SJCRH30 (cell line): Measurements from ENCODE around the gene ZNF638. TPM values are rescaled to one million over a fixed set of nuclear protein-coding genes. Genes with fewer than 3 reads are reported as not detected.
"Not testable (repeated sequence)": the region's sequence is repeated elsewhere in the genome, so short reads cannot be mapped to it uniquely, and the experiment has no call there.

Experiments
- DNase-seq, 2 experiments: peaks; one replicate each; pipeline ENCODE4 v3.0.0-alpha.2; 2015 to 2020
- H3K27ac ChIP-seq: fragments of 250-450 bp; sonication (Bioruptor Pico); 2 replicates; pipeline ENCODE4 v1.5.1; 2020; ENCODE audit warnings: mild to moderate bottlenecking, moderate library complexity
- H3K27me3 ChIP-seq: fragments of 250-450 bp; sonication (Bioruptor Pico); 2 replicates; pipeline ENCODE4 v1.5.1; 2020; ENCODE audit warnings: mild to moderate bottlenecking, moderate library complexity
- H3K36me3 ChIP-seq: fragments of 250-450 bp; sonication (Bioruptor Pico); 2 replicates; pipeline ENCODE4 v1.5.1; 2020; ENCODE audit warnings: mild to moderate bottlenecking, moderate library complexity
- H3K4me1 ChIP-seq: fragments of 250-450 bp; sonication (Bioruptor Pico); 2 replicates; pipeline ENCODE4 v1.5.1; 2020; ENCODE audit warnings: mild to moderate bottlenecking, moderate library complexity
- H3K4me3 ChIP-seq: fragments of 250-450 bp; sonication (Bioruptor Pico); 2 replicates; pipeline ENCODE4 v1.5.1; 2020; ENCODE audit warnings: mild to moderate bottlenecking, moderate library complexity
- H3K9me3 ChIP-seq: fragments of 250-450 bp; sonication (Bioruptor Pico); replicated peaks from 2 replicates; pipeline ENCODE4 v1.5.1; 2020; ENCODE audit warnings: mild to moderate bottlenecking, moderate library complexity
- total RNA-seq: library from RNA; depleted of rRNA; stranded (reverse); fragments of >200 nt; shearing (Covaris generic); gene quantifications from 2 replicates; pipeline ENCODE4 v1.2.3, GENCODE V29; 2014

The ZNF638 gene
- total RNA-seq, 1 experiment from 2014 or later, result 197 TPM

DNA sequence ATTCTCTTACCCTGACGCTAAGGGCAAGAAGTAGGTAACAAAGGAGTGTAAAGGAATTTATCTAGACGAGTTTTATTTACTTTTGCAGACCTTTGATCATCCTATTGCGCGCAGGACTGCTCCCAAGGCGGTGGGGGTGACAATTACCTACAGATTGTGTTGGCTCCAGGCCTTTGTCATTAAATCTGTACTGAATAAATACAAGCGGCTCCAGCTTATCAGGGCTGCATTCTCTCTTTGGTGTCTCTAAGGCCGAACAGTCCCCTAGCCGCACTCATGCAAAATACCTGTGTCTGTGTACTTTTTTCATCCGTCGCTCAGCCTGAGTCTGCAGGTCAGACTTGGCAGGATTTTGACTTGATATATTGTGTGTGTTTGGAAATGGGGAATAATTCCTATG lies 63.9 kb downstream of the ZNF638 start:
- peaks cover 91% of the 10 kb centered on the region for H3K36me3 ChIP-seq

DNA sequence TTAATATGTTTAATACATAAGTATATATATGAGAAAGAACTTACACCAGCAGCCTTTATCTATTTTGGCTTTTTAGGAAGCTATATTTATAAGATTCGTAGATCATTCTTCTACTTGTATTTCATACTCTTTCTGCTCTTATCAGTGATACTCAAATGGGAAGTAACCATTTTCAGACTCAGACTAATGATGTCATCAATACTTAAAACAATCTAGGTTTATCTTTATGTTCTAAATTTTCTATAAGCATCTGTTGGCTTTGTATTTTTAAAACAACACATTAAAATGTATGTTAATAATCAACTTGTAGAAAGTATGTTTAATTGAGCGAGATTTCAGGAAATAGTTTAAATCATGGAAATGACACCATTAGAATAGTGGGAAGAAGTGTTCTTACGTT lies 70.8 kb downstream of the ZNF638 start:
- peaks cover 90% of the 10 kb centered on the region for H3K36me3 ChIP-seq
- H3K4me1 ChIP-seq, result no peaks in the 10 kb centered on the region
- DNase-seq, result no peak
- no peaks in the 10 kb centered on the region for H3K27me3 ChIP-seq
- H3K4me3 ChIP-seq, result no peak overlapping the region
- H3K27ac ChIP-seq, result no peak overlapping the region
- H3K9me3 ChIP-seq, result no peaks in the 10 kb centered on the region

More for the DNA sequence above, 63.9 kb downstream of the ZNF638 start:
- no peaks in the 10 kb centered on the region for H3K27me3 ChIP-seq
- no peaks in the 10 kb centered on the region for H3K9me3 ChIP-seq
- DNase-seq, result no peak
- no peaks in the 10 kb centered on the region for H3K4me1 ChIP-seq
- H3K4me3 ChIP-seq, result no peak overlapping the region
- no peak overlapping the region for H3K27ac ChIP-seq

DNA sequence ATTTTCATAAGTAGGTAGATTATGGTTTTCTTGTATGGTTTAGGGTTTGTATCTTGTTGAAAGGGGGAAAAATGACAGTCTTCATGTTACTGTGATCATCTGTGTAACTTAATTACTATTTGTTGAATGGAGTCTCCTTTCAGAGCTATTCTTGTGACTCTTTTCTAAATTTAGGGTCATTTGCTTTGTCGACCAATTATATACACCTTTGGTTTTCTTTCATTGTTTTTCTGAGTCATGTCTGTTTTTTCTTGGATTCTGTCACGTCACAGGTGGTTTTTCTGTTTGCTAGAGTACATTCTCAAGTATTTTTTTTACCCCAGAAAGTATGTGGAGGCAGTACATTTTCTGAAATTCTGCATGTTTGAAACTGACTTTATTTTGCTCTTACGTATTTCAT lies 78.0 kb downstream of the ZNF638 start:
- H3K4me1 ChIP-seq, result no peaks in the 10 kb centered on the region
- no peak overlapping the region for H3K27ac ChIP-seq
- H3K36me3 ChIP-seq, result peaks cover 58% of the 10 kb centered on the region
- DNase-seq, result no peak
- H3K4me3 ChIP-seq, result no peak overlapping the region
- H3K9me3 ChIP-seq, result no peaks in the 10 kb centered on the region
- H3K27me3 ChIP-seq, result no peaks in the 10 kb centered on the region

DNA sequence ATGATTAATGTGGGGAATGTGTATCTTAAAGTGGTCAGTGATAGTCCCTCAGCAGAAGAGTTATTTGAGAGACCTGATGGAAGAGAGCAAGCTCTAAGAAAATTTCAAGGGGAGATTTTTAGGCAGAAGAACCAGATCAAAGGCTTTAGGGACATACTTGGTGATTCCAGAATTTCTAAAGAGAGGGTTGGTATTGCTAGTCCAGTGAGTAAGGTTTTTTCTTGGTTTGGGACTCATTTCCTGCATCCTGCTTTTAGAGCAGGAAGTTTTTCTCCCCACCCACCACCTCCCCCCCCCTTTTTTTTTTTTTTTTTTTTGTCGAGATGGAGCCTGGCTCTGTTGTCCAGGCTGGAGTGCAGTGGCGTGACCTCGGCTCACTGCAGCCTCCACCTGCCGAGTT lies 79.1 kb downstream of the ZNF638 start:
- no peak for DNase-seq
- H3K27me3 ChIP-seq, result no peaks in the 10 kb centered on the region
- no peaks in the 10 kb centered on the region for H3K9me3 ChIP-seq
- H3K4me1 ChIP-seq, result no peaks in the 10 kb centered on the region
- H3K36me3 ChIP-seq, result peaks cover 48% of the 10 kb centered on the region
- H3K4me3 ChIP-seq, result no peak overlapping the region
- no peak overlapping the region for H3K27ac ChIP-seq

DNA sequence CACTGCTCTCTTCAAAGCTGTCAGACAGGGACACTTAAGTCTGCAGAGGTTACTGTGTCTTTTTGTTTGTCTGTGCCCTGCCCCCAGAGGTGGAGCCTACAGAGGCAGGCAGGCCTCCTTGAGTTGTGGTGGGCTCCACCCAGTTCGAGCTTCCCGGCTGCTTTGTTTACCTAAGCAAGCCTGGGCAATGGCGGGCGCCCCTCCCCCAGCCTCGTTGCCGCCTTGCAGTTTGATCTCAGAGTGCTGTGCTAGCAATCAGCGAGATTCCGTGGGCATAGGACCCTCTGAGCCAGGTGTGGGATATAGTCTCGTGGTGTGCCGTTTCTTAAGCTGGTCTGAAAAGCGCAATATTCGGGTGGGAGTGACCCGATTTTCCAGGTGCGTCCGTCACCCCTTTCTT lies 85.3 kb downstream of the ZNF638 start:
- H3K4me1 ChIP-seq, DNase-seq, H3K27me3 ChIP-seq, H3K9me3 ChIP-seq, H3K27ac ChIP-seq, H3K4me3 ChIP-seq: not testable (repeated sequence)
- peaks cover 27% of the 10 kb centered on the region for H3K36me3 ChIP-seq

DNA sequence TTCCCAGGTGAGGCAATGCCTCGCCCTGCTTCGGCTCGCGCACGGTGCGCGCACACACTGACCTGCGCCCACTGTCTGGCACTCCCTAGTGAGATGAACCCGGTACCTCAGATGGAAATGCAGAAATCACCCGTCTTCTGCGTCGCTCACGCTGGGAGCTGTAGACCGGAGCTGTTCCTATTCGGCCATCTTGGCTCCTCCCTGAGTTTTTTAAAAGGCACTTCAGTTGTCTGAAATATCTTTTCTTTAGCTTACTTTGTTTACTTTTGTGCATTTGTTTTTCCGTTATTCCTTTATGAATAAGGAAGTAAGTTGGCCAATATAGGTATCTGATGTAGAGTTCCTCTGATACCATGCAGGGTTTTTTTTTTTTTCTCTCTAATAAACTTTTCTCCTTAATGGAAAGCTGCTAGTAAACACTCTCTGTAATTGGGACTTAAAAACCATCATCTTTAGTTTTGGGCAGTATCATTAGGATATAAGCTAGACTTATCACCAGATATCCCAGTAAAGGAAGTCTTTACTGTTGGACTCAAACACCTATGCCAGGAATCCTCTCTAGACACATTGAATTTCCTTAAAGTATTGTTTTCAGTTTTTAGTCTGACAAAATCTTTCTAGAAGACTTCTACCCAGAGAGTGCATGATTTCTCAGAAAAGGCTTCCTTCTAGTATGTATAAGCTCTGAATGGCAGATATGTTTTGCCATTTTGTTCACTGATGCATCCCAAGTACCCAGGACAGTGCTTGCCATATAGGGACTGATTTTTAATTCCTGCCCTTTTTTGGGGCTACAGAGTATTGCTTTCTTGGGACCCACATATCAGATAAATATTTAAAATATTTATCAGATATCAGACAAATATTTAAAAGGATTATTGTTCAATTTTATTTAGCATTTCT lies 86.0 kb downstream of the ZNF638 start:
- peaks cover 32% of the 10 kb centered on the region for H3K36me3 ChIP-seq
- DNase-seq, result no peak

DNA sequence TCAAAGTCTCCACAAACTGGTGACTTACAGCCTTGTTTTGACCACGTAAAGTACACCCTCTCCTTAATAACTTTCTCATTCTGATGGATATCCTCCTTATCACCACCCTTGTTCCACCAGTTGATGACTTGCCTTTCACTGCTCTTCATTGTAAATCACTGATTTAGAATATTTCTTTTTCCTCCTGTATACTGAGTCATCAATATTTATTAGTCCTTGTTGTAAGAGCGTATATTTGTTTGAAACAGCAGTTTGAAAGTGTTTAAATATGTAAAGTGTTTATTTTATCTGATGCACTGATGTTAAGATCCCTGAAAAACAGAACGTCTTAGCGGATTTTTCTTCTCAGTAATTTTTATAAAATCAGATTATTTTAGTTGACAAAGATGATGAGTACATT lies 87.6 kb downstream of the ZNF638 start:
- Histone ChIP-seq H3K4me3 (no peak overlapping the region), H3K4me1 (no peaks in the 10 kb centered on the region), H3K27me3 (no peaks in the 10 kb centered on the region), H3K9me3 (no peaks in the 10 kb centered on the region), H3K27ac (no peak overlapping the region), H3K36me3 (peaks cover 48% of the 10 kb centered on the region)
- DNase-seq, result no peak

More for the DNA sequence above, 86.0 kb downstream of the ZNF638 start:
- Histone ChIP-seq H3K27me3 (no peaks in the 10 kb centered on the region), H3K4me3 (no peak overlapping the region), H3K9me3 (no peaks in the 10 kb centered on the region), H3K4me1 (no peaks in the 10 kb centered on the region), H3K27ac (no peak overlapping the region)

DNA sequence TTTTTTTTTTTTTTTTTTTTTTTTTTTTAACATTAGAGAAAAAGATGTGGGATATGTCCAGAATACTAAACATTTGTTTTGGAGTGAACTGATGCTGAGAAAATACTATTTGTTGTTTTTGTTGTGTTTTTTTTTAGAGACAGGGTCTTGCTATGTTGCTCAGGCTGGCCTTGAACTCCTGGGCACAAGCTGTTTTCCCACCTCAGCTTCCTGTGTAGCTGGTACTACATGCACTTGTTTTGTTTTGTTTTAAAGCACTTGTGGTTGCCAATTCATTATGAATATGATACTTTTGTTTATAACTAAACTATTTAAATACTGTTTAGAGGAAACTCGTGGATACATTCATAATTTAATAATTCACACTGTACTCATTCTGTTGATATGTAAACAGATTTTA lies 88.4 kb downstream of the ZNF638 start:
- Histone ChIP-seq H3K27me3 (no peaks in the 10 kb centered on the region), H3K4me1 (no peaks in the 10 kb centered on the region), H3K9me3 (no peaks in the 10 kb centered on the region), H3K4me3 (no peak overlapping the region), H3K36me3 (peaks cover 56% of the 10 kb centered on the region), H3K27ac (no peak overlapping the region)
- DNase-seq, result no peak

DNA sequence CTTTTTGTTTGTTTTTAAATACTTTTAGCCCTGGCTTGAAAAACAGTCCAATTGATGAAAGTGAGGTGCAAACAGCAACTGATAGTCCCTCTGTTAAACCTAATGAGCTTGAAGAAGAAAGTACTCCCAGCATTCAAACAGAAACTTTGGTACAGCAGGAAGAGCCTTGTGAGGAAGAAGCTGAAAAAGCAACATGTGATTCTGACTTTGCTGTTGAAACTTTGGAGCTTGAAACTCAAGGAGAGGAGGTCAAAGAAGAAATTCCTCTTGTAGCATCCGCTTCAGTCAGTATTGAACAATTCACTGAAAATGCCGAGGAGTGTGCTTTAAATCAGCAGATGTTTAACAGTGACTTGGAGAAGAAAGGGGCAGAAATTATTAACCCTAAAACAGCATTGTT lies 91.2 kb downstream of the ZNF638 start:
- Histone ChIP-seq H3K27me3 (no peaks in the 10 kb centered on the region), H3K4me1 (no peaks in the 10 kb centered on the region), H3K4me3 (no peak overlapping the region), H3K36me3 (peaks cover 82% of the 10 kb centered on the region), H3K9me3 (no peaks in the 10 kb centered on the region), H3K27ac (no peak overlapping the region)
- no peak for DNase-seq

DNA sequence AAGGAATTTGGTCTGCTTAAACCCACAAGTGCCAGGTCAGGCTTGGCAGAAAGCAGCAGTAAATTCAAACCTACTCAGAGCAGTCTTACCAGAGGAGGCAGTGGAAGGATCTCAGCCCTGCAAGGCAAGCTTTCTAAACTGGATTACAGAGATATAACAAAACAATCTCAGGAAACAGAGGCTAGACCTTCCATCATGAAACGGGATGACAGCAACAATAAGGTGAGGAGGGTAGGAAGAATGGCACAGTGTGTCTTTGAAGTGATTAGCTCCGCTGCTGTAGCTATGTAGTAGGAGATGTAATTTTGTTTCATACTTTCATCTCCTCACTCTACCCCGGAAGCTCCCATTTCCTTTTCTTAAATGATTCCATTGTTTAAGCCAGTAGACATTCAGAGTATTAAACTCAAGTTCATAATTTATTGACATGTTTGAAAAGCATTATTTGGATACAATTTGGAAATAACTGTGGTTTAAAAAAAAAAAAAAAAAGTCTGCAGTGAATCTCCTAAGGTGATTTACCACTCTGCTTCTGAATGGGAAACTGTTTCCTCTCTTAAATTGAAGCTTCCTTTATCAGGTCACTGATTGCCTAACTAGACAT lies 92.3 kb downstream of the ZNF638 start:
- no peak for DNase-seq
- no peaks in the 10 kb centered on the region for H3K27me3 ChIP-seq
- H3K36me3 ChIP-seq, result peaks cover 84% of the 10 kb centered on the region
- no peak overlapping the region for H3K27ac ChIP-seq
- H3K9me3 ChIP-seq, result no peaks in the 10 kb centered on the region
- no peak overlapping the region for H3K4me3 ChIP-seq
- no peaks in the 10 kb centered on the region for H3K4me1 ChIP-seq

DNA sequence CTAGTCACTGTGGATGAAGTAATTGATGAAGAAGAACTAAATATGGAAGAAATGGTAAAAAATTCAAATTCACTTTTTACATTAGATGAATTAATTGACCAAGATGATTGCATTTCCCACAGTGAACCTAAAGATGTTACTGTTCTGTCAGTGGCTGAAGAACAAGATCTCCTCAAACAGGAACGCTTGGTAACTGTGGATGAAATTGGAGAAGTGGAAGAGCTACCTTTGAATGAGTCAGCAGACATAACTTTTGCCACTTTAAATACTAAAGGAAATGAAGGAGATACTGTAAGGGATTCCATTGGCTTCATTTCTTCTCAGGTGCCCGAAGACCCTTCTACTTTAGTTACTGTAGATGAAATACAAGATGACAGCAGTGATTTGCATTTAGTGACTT lies 95.1 kb downstream of the ZNF638 start:
- Histone ChIP-seq H3K4me3 (no peak overlapping the region), H3K9me3 (peaks cover 5% of the 10 kb centered on the region; the same call in 1 of the 2 replicates), H3K27ac (no peak overlapping the region), H3K36me3 (peaks cover 95% of the 10 kb centered on the region), H3K27me3 (no peaks in the 10 kb centered on the region), H3K4me1 (no peaks in the 10 kb centered on the region)
- no peak for DNase-seq

DNA sequence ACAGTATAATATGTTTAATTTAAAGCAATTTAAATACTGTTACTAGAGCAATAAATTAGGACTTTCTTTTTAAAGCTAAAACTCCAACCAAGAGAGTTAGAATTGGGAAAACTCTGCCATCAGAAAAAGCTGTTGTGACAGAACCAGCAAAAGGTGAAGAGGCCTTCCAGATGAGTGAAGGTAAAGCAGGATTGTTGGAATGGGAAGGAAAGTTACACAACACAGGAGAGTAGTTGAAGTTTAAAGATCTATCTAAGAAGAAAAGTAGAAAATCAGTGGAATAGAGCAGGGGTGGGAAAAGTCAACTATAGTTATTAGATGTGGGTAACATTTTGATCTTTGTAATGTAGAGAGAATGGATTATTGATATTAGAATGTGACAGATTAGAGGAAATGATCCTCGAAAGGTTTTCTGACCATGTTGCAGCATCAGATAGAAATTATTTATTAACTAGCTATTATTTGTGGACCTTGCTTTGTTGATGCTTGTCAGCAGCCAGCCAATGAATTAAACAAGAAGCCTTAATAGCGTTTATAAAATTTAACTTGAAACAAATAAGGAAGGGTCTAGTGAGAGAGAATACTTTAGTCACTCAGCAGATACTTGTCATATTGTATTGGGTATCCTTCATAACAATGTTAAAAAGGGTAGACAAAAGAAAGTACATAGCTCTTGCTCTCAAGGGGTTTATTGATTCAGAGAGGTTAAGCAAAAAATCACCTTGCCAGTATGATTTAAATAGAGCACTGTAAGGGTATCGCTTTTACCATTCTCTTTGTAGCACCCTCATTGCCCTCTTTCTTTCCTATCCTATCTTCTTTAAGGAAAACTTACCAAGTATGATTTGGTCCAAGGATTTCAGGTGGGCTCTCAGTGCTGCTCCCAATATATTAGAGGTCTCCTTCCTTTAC lies 97.1 kb downstream of the ZNF638 start:
- Histone ChIP-seq H3K27ac (no peak overlapping the region), H3K9me3 (peaks cover 5% of the 10 kb centered on the region; the same call in 1 of the 2 replicates), H3K4me1 (no peaks in the 10 kb centered on the region), H3K27me3 (no peaks in the 10 kb centered on the region), H3K4me3 (no peak overlapping the region), H3K36me3 (peaks cover 97% of the 10 kb centered on the region)
- DNase-seq, result no peak

DNA sequence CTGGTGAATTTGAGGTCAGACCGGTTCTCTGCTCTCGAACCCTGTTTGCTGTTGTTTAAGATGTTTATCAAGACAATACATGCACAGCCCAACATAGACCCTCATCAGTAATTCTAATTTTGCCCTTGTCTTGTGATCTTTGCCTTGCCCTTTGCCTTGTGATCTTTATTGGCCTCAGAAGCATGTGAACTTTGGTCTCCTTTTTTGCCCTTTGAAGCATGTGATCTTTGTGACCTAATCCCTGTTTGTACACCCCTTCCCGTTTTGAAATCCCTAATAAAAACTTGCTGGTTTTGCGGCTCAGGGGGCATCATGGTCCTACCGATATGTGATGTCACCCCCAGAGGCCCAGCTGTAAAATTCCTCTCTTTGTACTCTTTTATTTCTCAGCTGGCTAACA lies 113.6 kb downstream of the ZNF638 start:
- H3K27me3 ChIP-seq, H3K4me3 ChIP-seq: not testable (repeated sequence)

DNA sequence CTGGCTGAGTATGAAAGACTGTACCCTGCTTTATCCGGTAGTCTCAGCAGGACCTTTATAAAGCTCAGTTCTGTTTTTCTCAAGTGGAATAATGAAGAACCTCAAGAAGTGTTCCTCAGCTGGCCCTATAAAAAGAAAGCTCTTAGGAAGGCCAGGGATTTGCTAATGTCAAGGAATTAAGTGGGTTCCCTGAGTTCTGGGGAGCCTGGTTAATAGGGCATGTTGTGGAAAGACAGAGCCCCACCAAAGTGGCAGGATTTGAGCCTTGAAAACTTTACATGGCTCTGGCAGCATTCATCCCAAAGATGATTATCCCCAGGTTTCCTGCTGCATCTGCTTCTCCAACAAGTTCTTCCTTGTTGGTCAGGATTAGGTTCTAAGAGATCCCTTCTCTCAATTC lies 114.9 kb downstream of the ZNF638 start:
- Histone ChIP-seq H3K4me1 (peaks cover 4% of the 10 kb centered on the region), H3K27ac (no peak overlapping the region), H3K36me3 (peaks cover 16% of the 10 kb centered on the region), H3K9me3 (no peaks in the 10 kb centered on the region), H3K4me3 (no peak overlapping the region), H3K27me3 (no peaks in the 10 kb centered on the region)
- no peak for DNase-seq

More for the DNA sequence above, 113.6 kb downstream of the ZNF638 start:
- H3K27ac ChIP-seq, H3K9me3 ChIP-seq, DNase-seq, H3K4me1 ChIP-seq: not testable (repeated sequence)
- peaks cover 22% of the 10 kb centered on the region for H3K36me3 ChIP-seq

DNA sequence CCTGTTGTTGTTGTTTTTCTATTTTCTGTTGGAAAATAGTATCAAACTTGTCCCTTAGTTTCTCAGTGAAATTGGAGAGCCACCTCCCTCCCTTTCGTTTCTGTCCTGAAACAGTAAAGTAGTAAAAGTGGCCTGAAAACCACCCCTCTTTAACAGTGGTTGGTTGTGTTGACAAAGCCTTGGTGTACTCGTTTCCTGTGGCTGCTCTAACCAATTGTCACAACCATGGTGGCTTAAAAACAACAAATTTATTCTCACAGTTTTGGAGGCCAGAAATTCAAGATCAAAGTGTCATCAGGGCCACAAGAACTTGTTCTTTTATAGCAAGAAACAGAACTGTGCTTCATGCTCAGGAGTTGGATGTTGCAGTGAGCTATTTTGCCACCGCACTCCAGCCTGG lies 117.8 kb downstream of the ZNF638 start:
- H3K27me3 ChIP-seq, result no peaks in the 10 kb centered on the region
- no peak overlapping the region for H3K4me3 ChIP-seq
- H3K4me1 ChIP-seq, result peaks cover 15% of the 10 kb centered on the region
- no peak for DNase-seq
- no peaks in the 10 kb centered on the region for H3K36me3 ChIP-seq
- no peak overlapping the region for H3K27ac ChIP-seq
- no peaks in the 10 kb centered on the region for H3K9me3 ChIP-seq
